IPS-18a (cell line): ENCODE data around the gene MTMR10.
A peak's percentile ranks its signal among the peaks of the same experiment; 100 is the strongest.

Experiments used
- H3K27ac ChIP-seq: one replicate; pipeline ENCODE4 v1.5.1; 2013; ENCODE audit warnings: low read length
- H3K27me3 ChIP-seq: one replicate; pipeline ENCODE4 v1.6.1; 2013; ENCODE audit warnings: mild to moderate bottlenecking, low read length; ENCODE audit not compliant: control insufficient read depth, insufficient read depth
- H3K36me3 ChIP-seq: one replicate; pipeline ENCODE4 v1.6.1; 2013; ENCODE audit warnings: low read depth, low read length; ENCODE audit not compliant: control insufficient read depth
- H3K4me1 ChIP-seq: one replicate; pipeline ENCODE4 v1.6.1; 2013; ENCODE audit warnings: low read depth, low read length; ENCODE audit not compliant: control insufficient read depth
- H3K4me3 ChIP-seq: one replicate; pipeline ENCODE4 v1.5.1; 2013; ENCODE audit warnings: low read length
- H3K9ac ChIP-seq: one replicate; pipeline ENCODE4 v1.6.1; 2013; ENCODE audit warnings: mild to moderate bottlenecking, low read length, moderate library complexity
- H3K9me3 ChIP-seq: one replicate; pipeline ENCODE4 v1.6.1; 2013; ENCODE audit warnings: low read depth, low read length; ENCODE audit not compliant: control insufficient read depth

The MTMR10 gene

DNA sequence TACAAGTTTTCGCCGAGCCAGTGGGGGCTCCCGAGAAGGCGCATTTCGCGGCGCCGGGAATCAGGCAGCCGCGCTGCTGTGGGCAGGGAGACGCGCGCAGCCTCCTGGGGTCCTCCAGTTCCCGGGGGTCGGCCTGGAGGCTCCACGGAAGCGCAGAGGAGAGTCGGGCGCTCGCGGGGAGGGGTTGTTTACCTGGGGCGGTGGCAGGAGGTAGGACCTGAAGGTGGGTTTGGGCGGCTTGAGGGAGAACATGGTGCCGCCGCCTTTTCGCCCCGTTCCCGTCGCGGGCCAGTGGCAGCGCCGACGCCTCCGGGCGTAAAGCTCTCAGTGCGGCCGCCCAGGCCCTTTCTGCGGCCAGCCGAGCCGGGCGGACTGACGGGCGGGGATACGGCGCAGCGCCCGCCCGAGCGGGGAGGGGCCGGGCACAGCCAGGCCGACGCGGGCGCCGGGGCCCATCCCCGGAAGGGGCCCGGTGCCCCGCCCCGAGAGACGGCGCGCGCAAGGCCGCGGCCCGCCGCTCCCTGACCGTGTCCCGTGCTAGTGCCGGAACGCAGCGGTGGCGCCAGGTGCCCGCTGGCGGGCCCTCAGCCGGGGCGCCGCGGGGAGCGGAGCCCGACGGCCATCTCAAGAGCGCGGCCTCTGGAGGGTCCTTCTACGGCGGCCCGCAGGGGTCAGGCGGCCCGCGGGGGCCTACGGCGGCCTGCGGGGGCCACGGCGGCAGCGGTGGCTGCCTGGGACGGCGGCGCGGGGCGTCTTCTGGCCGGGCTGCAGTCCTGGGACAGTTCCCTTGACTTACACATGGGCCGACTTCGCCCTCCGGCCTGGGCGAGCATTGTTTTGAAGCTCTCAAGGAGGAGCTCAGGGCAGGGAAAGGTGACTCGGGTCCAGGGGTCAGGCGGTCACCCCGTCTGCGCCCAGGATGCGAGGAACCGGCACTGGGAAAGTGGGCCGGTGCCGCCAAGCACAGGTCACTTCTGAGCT lies at the start of gene MTMR10:
TSS of gene MTMR10 (minus strand) at position 374 of the 981 bp plus-strand sequence. CDS start at position 252, 122 bp downstream.
- Histone ChIP-seq H3K9ac (peak within 1 kb of the TSS; percentile 69), H3K27ac (no peak within 1 kb of the TSS), H3K9me3 (no peaks in the 10 kb centered on the region), H3K36me3 (no peaks in the 10 kb centered on the region), H3K4me1 (peaks cover 8% of the 10 kb centered on the region), H3K4me3 (peak within 1 kb of the TSS; percentile 84), H3K27me3 (no peaks in the 10 kb centered on the region)

- H3K27me3 ChIP-seq = no peaks in the 10 kb centered on the region
- H3K9ac ChIP-seq = no peak overlapping the region
- no peaks in the 10 kb centered on the region for H3K9me3 ChIP-seq
- no peak overlapping the region for H3K4me3 ChIP-seq
- no peaks in the 10 kb centered on the region for H3K4me1 ChIP-seq
- H3K27ac ChIP-seq = no peak overlapping the region
- no peaks in the 10 kb centered on the region for H3K36me3 ChIP-seq
These were observed 49.2 kb upstream of the MTMR10 start for GRCh38 chr15:31040611-31041010.

GRCh38 chr15:31039961-31040360 lies 48.5 kb upstream of the MTMR10 start:
- Histone ChIP-seq H3K9me3 (no peaks in the 10 kb centered on the region), H3K4me1 (no peaks in the 10 kb centered on the region), H3K4me3 (no peak overlapping the region), H3K27ac (no peak overlapping the region), H3K36me3 (no peaks in the 10 kb centered on the region), H3K27me3 (no peaks in the 10 kb centered on the region), H3K9ac (no peak overlapping the region)

- Histone ChIP-seq H3K9ac (no peak overlapping the region), H3K27ac (no peak overlapping the region), H3K27me3 (no peaks in the 10 kb centered on the region), H3K36me3 (no peaks in the 10 kb centered on the region), H3K4me1 (no peaks in the 10 kb centered on the region), H3K4me3 (no peak overlapping the region), H3K9me3 (no peaks in the 10 kb centered on the region)
These were observed 46.5 kb upstream of the MTMR10 start for GRCh38 chr15:31037731-31038477.

- Histone ChIP-seq H3K4me3 (no peak overlapping the region), H3K4me1 (no peaks in the 10 kb centered on the region), H3K36me3 (no peaks in the 10 kb centered on the region), H3K27ac (no peak overlapping the region), H3K27me3 (no peaks in the 10 kb centered on the region), H3K9ac (no peak overlapping the region), H3K9me3 (no peaks in the 10 kb centered on the region)
These were observed 45.4 kb upstream of the MTMR10 start for GRCh38 chr15:31036783-31037182.

- no peak overlapping the region for H3K4me3 ChIP-seq
- H3K4me1 ChIP-seq = no peaks in the 10 kb centered on the region
- H3K27me3 ChIP-seq = no peaks in the 10 kb centered on the region
- H3K9me3 ChIP-seq = no peaks in the 10 kb centered on the region
- no peak overlapping the region for H3K9ac ChIP-seq
- H3K36me3 ChIP-seq = no peaks in the 10 kb centered on the region
- H3K27ac ChIP-seq = no peak overlapping the region
These were observed 44.2 kb upstream of the MTMR10 start for GRCh38 chr15:31035610-31036009.

GRCh38 chr15:31034152-31034551 lies 42.7 kb upstream of the MTMR10 start:
- Histone ChIP-seq H3K36me3 (no peaks in the 10 kb centered on the region), H3K4me1 (no peaks in the 10 kb centered on the region), H3K4me3 (no peak overlapping the region), H3K9me3 (no peaks in the 10 kb centered on the region), H3K27me3 (no peaks in the 10 kb centered on the region), H3K27ac (no peak overlapping the region), H3K9ac (no peak overlapping the region)

DNA sequence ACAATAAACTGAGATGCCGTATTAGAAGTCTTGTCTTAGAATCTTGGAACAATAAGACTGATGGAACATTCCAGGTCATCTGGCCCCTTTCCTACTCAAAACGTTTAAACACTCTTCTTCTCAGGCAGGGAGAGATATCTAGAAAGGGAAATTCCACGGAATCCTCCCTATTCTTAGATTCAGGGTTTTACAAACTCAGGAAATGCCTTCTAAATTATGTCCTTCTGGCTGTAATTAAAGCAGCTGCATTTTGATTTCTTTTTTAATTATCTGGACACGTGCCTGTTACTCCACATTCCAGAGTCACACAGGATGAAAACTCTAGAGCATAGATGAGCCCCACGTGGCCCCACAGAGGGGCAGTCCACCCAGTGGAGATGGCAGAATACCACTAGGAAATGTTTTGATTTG lies 41.5 kb upstream of the MTMR10 start:
- Histone ChIP-seq H3K4me3 (no peak overlapping the region), H3K27ac (no peak overlapping the region), H3K27me3 (no peaks in the 10 kb centered on the region), H3K36me3 (no peaks in the 10 kb centered on the region), H3K9ac (no peak overlapping the region), H3K4me1 (no peaks in the 10 kb centered on the region), H3K9me3 (no peaks in the 10 kb centered on the region)

DNA sequence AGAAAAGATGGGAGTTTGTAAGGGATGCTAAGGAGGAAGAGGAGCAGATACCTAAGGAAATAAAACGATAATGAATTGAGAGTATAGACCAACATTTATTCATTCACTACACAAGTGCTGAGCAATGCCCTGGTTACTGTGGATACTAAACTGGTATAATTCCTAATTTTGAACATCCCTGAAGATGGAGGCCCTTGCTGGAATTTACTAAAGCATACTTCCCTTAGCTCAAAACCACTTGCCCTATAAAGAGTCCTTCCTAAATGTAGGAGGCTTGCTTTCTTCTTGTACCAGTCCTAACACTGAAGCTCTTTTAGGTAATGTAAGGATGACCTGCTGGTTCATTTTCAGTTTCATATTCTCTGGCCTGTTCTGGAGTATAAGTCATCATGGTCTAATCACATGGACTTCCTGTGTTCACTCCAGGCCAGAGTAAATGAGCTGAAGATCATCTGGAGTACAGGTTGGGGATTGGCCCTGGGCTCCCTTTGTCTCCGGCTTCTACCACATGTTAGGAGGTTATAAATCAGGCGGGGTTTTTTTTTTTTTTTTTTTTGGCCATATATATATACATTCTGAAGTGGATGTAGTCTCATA lies 40.1 kb upstream of the MTMR10 start:
- Histone ChIP-seq H3K9me3 (no peaks in the 10 kb centered on the region), H3K9ac (no peak overlapping the region), H3K4me3 (no peak overlapping the region), H3K27ac (no peak overlapping the region), H3K36me3 (no peaks in the 10 kb centered on the region), H3K4me1 (no peaks in the 10 kb centered on the region), H3K27me3 (no peaks in the 10 kb centered on the region)

DNA sequence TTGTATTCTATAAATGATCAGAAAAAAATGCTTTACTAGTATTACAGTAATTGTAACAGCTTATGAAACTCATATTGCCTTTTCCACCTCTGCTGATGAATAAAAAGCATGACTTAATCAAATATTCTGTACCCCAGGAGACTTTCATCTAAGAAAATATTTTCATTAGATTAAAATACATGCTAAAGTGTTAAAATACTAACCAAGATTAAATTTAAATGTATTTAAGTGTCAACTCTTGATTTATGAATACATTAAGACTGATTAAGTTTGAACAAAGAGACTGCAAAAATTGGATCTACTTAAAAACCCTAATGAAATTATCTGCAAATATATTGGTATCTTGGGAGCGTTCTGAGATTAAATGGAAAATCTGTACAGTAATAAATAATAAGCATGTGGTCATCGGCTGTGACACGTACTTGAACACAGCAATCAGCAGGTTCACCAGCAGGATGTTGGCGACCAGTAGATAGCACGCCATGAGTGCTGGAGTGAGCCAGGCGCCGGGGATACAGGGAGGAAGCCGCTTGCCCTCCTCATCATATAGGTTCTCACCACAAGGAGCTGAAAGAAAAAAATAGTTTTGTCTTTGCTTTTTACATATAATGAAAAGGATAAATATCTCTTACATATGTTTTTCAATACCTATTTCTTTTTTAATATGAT lies 36.6 kb upstream of the MTMR10 start:
- peaks cover 15% of the 10 kb centered on the region for H3K4me1 ChIP-seq
- no peak overlapping the region for H3K27ac ChIP-seq
- H3K9me3 ChIP-seq = no peaks in the 10 kb centered on the region
- no peaks in the 10 kb centered on the region for H3K36me3 ChIP-seq
- no peak overlapping the region for H3K9ac ChIP-seq
- no peaks in the 10 kb centered on the region for H3K27me3 ChIP-seq
- no peak overlapping the region for H3K4me3 ChIP-seq

GRCh38 chr15:31025996-31026395 lies 34.6 kb upstream of the MTMR10 start:
- H3K27ac ChIP-seq = no peak overlapping the region

More at GRCh38 chr15:31025996-31026395, 34.6 kb upstream of the MTMR10 start:
- peaks cover 15% of the 10 kb centered on the region for H3K4me1 ChIP-seq
- no peaks in the 10 kb centered on the region for H3K36me3 ChIP-seq
- no peak overlapping the region for H3K4me3 ChIP-seq
- H3K9me3 ChIP-seq = no peaks in the 10 kb centered on the region
- no peaks in the 10 kb centered on the region for H3K27me3 ChIP-seq
- H3K9ac ChIP-seq = no peak overlapping the region
